Hematopoietic multipotent progenitor cell treated with erythropoietin and hydrocortisone succinate and interleukin-3 and kit ligand, for 6 days (in vitro differentiated cells): ENCODE measurements around the gene USB1.

Experiments used
- DNase-seq: peaks from one replicate; pipeline ENCODE4 v3.0.0-alpha.2; 2015

USB1 gene

GRCh38 chr16:58020628-58021521 lies 19.7 kb downstream of the USB1 start:
- DNase-seq, result peak; percentile 77

GRCh38 chr16:58021661-58022551 lies 20.7 kb downstream of the USB1 start:
- DNase-seq, result no peak

- DNase-seq, result peak; percentile 30
Observed at GRCh38 chr16:58022601-58023371, 21.6 kb downstream of the USB1 start.

- DNase-seq, result peak; percentile 79
Observed at GRCh38 chr16:58024486-58025350, 23.5 kb downstream of the USB1 start.

- DNase-seq, result peak; percentile 76
Observed at GRCh38 chr16:58025351-58026138, 24.3 kb downstream of the USB1 start, which contains the start of gene MMP15. TSS of gene MMP15 (plus strand) at chr16:58025754. CDS start at chr16:58026351, 597 bp downstream.

GRCh38 chr16:58026139-58026704 lies 25.0 kb downstream of the USB1 start:
- peak; percentile 52 for DNase-seq

- no peak for DNase-seq
Observed at GRCh38 chr16:58026705-58027160, 25.5 kb downstream of the USB1 start.

- DNase-seq, result peak; percentile 34
Observed at GRCh38 chr16:58027161-58027915, 26.1 kb downstream of the USB1 start.

- DNase-seq, result no peak
Observed at GRCh38 chr16:58027916-58028455, 26.8 kb downstream of the USB1 start.

GRCh38 chr16:58028541-58029070 lies 27.4 kb downstream of the USB1 start:
- DNase-seq, result no peak

GRCh38 chr16:58029410-58029809 lies 28.2 kb downstream of the USB1 start:
- no peak for DNase-seq

GRCh38 chr16:58030136-58030840 lies 29.1 kb downstream of the USB1 start:
- no peak for DNase-seq

GRCh38 chr16:58031016-58031800 lies 30.0 kb downstream of the USB1 start:
- DNase-seq, result no peak

GRCh38 chr16:58032710-58033293 lies 31.6 kb downstream of the USB1 start:
- DNase-seq, result no peak

- DNase-seq, result no peak
Observed at GRCh38 chr16:58034128-58034685, 33.0 kb downstream of the USB1 start.

- DNase-seq, result no peak
Observed at GRCh38 chr16:58034774-58035173, 33.6 kb downstream of the USB1 start.
